ENCODE data around the gene IL1RAP. TPM values are rescaled to one million over a fixed set of nuclear protein-coding genes. Genes with fewer than 3 reads are reported as not detected.
"Not testable (repeated sequence)": the region's sequence is repeated elsewhere in the genome, so short reads cannot be mapped to it uniquely, and the experiment has no call there.

The IL1RAP gene
- total RNA-seq = 13.9 TPM

- no peak for FAIRE-seq
Observed at GRCh38 chr3:190513409-190514370, at the start of gene IL1RAP. Gene IL1RAP, plus strand, starts transcription at chr3:190514085. Its CDS starts 50,205 bp downstream, at chr3:190564290.

GRCh38 chr3:190467922-190468321 is 46.0 kb upstream of the IL1RAP start:
- DNase-seq (ENCODE audit: low spot score in 2 of 2) (no peak), FAIRE-seq (no peak)

More at GRCh38 chr3:190513409-190514370, at the start of gene IL1RAP:
- DNase-seq (ENCODE audit: low spot score in 2 of 2) = peak; percentile 78 to 81

- not testable (repeated sequence) for DNase-seq (ENCODE audit: low spot score in 2 of 2); FAIRE-seq
Observed at GRCh38 chr3:190473261-190473660, 40.6 kb upstream of the IL1RAP start.

- DNase-seq (ENCODE audit: low spot score in 2 of 2) (no peak), FAIRE-seq (no peak)
Observed at GRCh38 chr3:190481779-190482178, 32.1 kb upstream of the IL1RAP start.

- FAIRE-seq (no peak), DNase-seq (ENCODE audit: low spot score in 2 of 2) (no peak)
Observed at GRCh38 chr3:190485830-190486532, 27.9 kb upstream of the IL1RAP start.

- FAIRE-seq (no peak), DNase-seq (ENCODE audit: low spot score in 2 of 2) (no peak)
Observed at GRCh38 chr3:190486533-190486864, 27.4 kb upstream of the IL1RAP start.

- DNase-seq (ENCODE audit: low spot score in 2 of 2) (no peak), FAIRE-seq (no peak)
Observed at GRCh38 chr3:190486908-190487607, 26.8 kb upstream of the IL1RAP start.

- FAIRE-seq (no peak), DNase-seq (ENCODE audit: low spot score in 2 of 2) (no peak)
Observed at GRCh38 chr3:190491533-190492054, 22.3 kb upstream of the IL1RAP start.

GRCh38 chr3:190492129-190492528 is 21.8 kb upstream of the IL1RAP start:
- no peak for DNase-seq (ENCODE audit: low spot score in 2 of 2)
- FAIRE-seq = no peak

- DNase-seq (ENCODE audit: low spot score in 2 of 2) = no peak
- no peak for FAIRE-seq
Observed at GRCh38 chr3:190492966-190493365, 20.9 kb upstream of the IL1RAP start.

GRCh38 chr3:190494907-190495306 is 19.0 kb upstream of the IL1RAP start:
- FAIRE-seq = no peak

GRCh38 chr3:190495354-190495753 is 18.5 kb upstream of the IL1RAP start:
- no peak for DNase-seq (ENCODE audit: low spot score in 2 of 2)
- FAIRE-seq = no peak

More at GRCh38 chr3:190494907-190495306, 19.0 kb upstream of the IL1RAP start:
- no peak for DNase-seq (ENCODE audit: low spot score in 2 of 2)

GRCh38 chr3:190495796-190496195 is 18.1 kb upstream of the IL1RAP start:
- no peak for FAIRE-seq
- no peak for DNase-seq (ENCODE audit: low spot score in 2 of 2)

GRCh38 chr3:190496859-190497258 is 17.0 kb upstream of the IL1RAP start:
- FAIRE-seq (no peak), DNase-seq (ENCODE audit: low spot score in 2 of 2) (no peak)

GRCh38 chr3:190497811-190498210 is 16.1 kb upstream of the IL1RAP start:
- no peak for DNase-seq (ENCODE audit: low spot score in 2 of 2)
- no peak for FAIRE-seq

- FAIRE-seq (no peak), DNase-seq (ENCODE audit: low spot score in 2 of 2) (no peak)
Observed at GRCh38 chr3:190498293-190498692, 15.6 kb upstream of the IL1RAP start.

GRCh38 chr3:190499122-190499521 is 14.8 kb upstream of the IL1RAP start:
- DNase-seq (ENCODE audit: low spot score in 2 of 2) (no peak), FAIRE-seq (no peak)

GRCh38 chr3:190502946-190503345 is 10.9 kb upstream of the IL1RAP start:
- FAIRE-seq (no peak), DNase-seq (ENCODE audit: low spot score in 2 of 2) (no peak)

- no peak for DNase-seq (ENCODE audit: low spot score in 2 of 2)
- FAIRE-seq = no peak
Observed at GRCh38 chr3:190504354-190505125, 9.3 kb upstream of the IL1RAP start.

Data from frontal cortex (tissue), 4 donors.